Astrocyte of the spinal cord (primary cell): ENCODE data around the gene ADARB2.

Experiments used
- DNase-seq: peaks from one replicate; pipeline ENCODE4 v3.0.0; 2011; ENCODE audit warnings: low read depth, low spot score
- H3K4me3 ChIP-seq: 2 replicates; pipeline ENCODE4 v1.5.1; 2011; ENCODE audit warnings: low read depth, mild to moderate bottlenecking, low read length, moderate library complexity
- CTCF ChIP-seq: IDR thresholded peaks from 2 replicates; pipeline ENCODE4 v1.5.1; 2012; ENCODE audit warnings: low read depth, mild to moderate bottlenecking, low read length, inconsistent platforms
- in situ Hi-C: cut with HindIII; loops from 2 replicates; pipeline ENCODE4 v1.10.0; 2017; ENCODE audit warnings: low sequenced_read_pairs

Gene ADARB2

GRCh38 chr10:1731592-1731991 lies 5.7 kb downstream of the ADARB2 start:
- in situ Hi-C loops, result no loop called here
- no peak overlapping the region for H3K4me3 ChIP-seq
- DNase-seq, result no peak
- no peak for TF ChIP-seq CTCF

- in situ Hi-C loops, result no loop called here
- no peak for DNase-seq
- no peak overlapping the region for H3K4me3 ChIP-seq
- no peak for TF ChIP-seq CTCF
These were observed 7.6 kb downstream of the ADARB2 start for GRCh38 chr10:1729751-1730150.

GRCh38 chr10:1726861-1727260 lies 10.5 kb downstream of the ADARB2 start:
- H3K4me3 ChIP-seq, result no peak overlapping the region
- TF ChIP-seq CTCF, result no peak
- in situ Hi-C loops, result no loop called here
- no peak for DNase-seq

- TF ChIP-seq CTCF, result no peak
- no peak for DNase-seq
- in situ Hi-C loops, result no loop called here
- no peak overlapping the region for H3K4me3 ChIP-seq
These were observed 12.3 kb downstream of the ADARB2 start for GRCh38 chr10:1724921-1725488.

- in situ Hi-C loops, result no loop called here
- DNase-seq, result no peak
- TF ChIP-seq CTCF, result no peak
- no peak overlapping the region for H3K4me3 ChIP-seq
These were observed 20.5 kb downstream of the ADARB2 start for GRCh38 chr10:1716839-1717238.

GRCh38 chr10:1715821-1716220 lies 21.5 kb downstream of the ADARB2 start:
- peak; percentile 4 for TF ChIP-seq CTCF
- in situ Hi-C loops, result no loop called here
- H3K4me3 ChIP-seq, result no peak overlapping the region
- no peak for DNase-seq
